Smooth muscle cell (in vitro differentiated cells): ENCODE results near the gene SLC12A3. TPM values are rescaled to one million over a fixed set of nuclear protein-coding genes. Genes with fewer than 3 reads are reported as not detected.

ENCODE experiments used
- DNase-seq: peaks from one replicate; lab custom pipeline; 2025; ENCODE audit not compliant: unreplicated experiment; lab: John Stamatoyannopoulos, UW
- H2AFZ ChIP-seq: fragments of 200-600 bp; sonication (generic); 2 replicates; pipeline ENCODE4 v1.6.0; 2016; ENCODE audit warnings: antibody characterized with exemption, low read depth, mild to moderate bottlenecking
- H3F3A ChIP-seq: fragments of 200-600 bp; sonication (generic); 2 replicates; pipeline ENCODE4 v1.6.0; 2017; ENCODE audit warnings: antibody characterized with exemption, low read depth
- H3K27ac ChIP-seq: fragments of 200-600 bp; sonication (generic); 2 replicates; pipeline ENCODE4 v1.5.1; 2016; ENCODE audit warnings: low read depth, mild to moderate bottlenecking
- H3K27me3 ChIP-seq: fragments of 200-600 bp; sonication (generic); 2 replicates; pipeline ENCODE4 v1.6.1; 2016; ENCODE audit warnings: low read depth, mild to moderate bottlenecking
- H3K36me3 ChIP-seq: fragments of 200-600 bp; sonication (generic); 2 replicates; pipeline ENCODE4 v1.5.1; 2016; ENCODE audit warnings: low read depth
- H3K4me1 ChIP-seq: fragments of 200-600 bp; sonication (generic); 2 replicates; pipeline ENCODE4 v1.5.1; 2016; ENCODE audit warnings: low read depth
- H3K4me2 ChIP-seq: fragments of 200-600 bp; sonication (generic); 2 replicates; pipeline ENCODE4 v1.6.0; 2016; ENCODE audit warnings: mild to moderate bottlenecking
- H3K4me3 ChIP-seq: fragments of 200-600 bp; sonication (generic); 2 replicates; pipeline ENCODE4 v1.5.1; 2016; ENCODE audit warnings: mild to moderate bottlenecking
- H3K79me2 ChIP-seq: fragments of 200-600 bp; sonication (generic); 2 replicates; pipeline ENCODE4 v1.6.0; 2016; ENCODE audit warnings: low read depth, mild to moderate bottlenecking
- H3K9ac ChIP-seq: fragments of 200-600 bp; sonication (generic); 2 replicates; pipeline ENCODE4 v1.6.0; 2016; ENCODE audit warnings: low read depth
- H3K9me3 ChIP-seq: fragments of 200-600 bp; sonication (generic); replicated peaks from 2 replicates; pipeline ENCODE4 v1.5.1; 2016; ENCODE audit warnings: low read depth
- H4K20me1 ChIP-seq: fragments of 200-600 bp; sonication (generic); 2 replicates; pipeline ENCODE4 v1.6.0; 2016; ENCODE audit warnings: low read depth
- CTCF ChIP-seq: fragments of 200-600 bp; sonication (generic); IDR thresholded peaks from 2 replicates; pipeline ENCODE4 v1.5.1; 2017; ENCODE audit warnings: borderline replicate concordance, mild to moderate bottlenecking, antibody characterized with exemption; ENCODE audit not compliant: insufficient read depth, poor library complexity, severe bottlenecking
- WGBS: methylation state at CpG from one replicate; pipeline ENCODE4 v1.1.7; 2016; ENCODE audit warnings: low lambda C conversion rate; 5-methylcytosine and 5-hydroxymethylcytosine counted together
- polyA plus RNA-seq: library from polyadenylated mRNA; unstranded; fragments of >200 nt; fragmentation: Nextera tagmentation; extraction: Ambion mirVana; gene quantifications from 2 replicates; pipeline ENCODE4 v1.2.1, GENCODE V29; 2016
- total RNA-seq: library from RNA; depleted of rRNA; stranded (reverse); fragments of >200 nt; gene quantifications from 2 replicates; pipeline ENCODE4 v1.2.3, GENCODE V29; 2014

Gene SLC12A3
- total and polyA plus RNA-seq, 2 experiments from 2014 or later, result not detected

GRCh38 chr16:56894331-56894917 lies 29.4 kb downstream of the SLC12A3 start:
- Histone ChIP-seq H3K27me3 (no peaks in the 10 kb centered on the region), H3K79me2 (no peaks in the 10 kb centered on the region), H3K4me1 (no peaks in the 10 kb centered on the region), H3F3A (no peaks in the 10 kb centered on the region), H3K9ac (no peak overlapping the region), H3K9me3 (no peaks in the 10 kb centered on the region), H3K4me3 (no peak overlapping the region), H3K36me3 (no peaks in the 10 kb centered on the region), H3K4me2 (no peak overlapping the region), H3K27ac (no peak overlapping the region), H4K20me1 (no peaks in the 10 kb centered on the region), H2AFZ (no peak overlapping the region)
- DNase-seq, result no peak
- 63% methylated on average over 12 of the region's 12 CpGs for WGBS
- TF ChIP-seq CTCF, result no peak

GRCh38 chr16:56895813-56896212 lies 30.8 kb downstream of the SLC12A3 start:
- no peaks in the 10 kb centered on the region for H3F3A ChIP-seq
- H3K27me3 ChIP-seq, result no peaks in the 10 kb centered on the region
- H3K9ac ChIP-seq, result no peak overlapping the region
- WGBS, result 93% methylated on average over 4 of the region's 4 CpGs
- no peak overlapping the region for H3K4me3 ChIP-seq
- no peak for TF ChIP-seq CTCF
- H4K20me1 ChIP-seq, result no peaks in the 10 kb centered on the region
- H3K4me1 ChIP-seq, result no peaks in the 10 kb centered on the region
- no peaks in the 10 kb centered on the region for H3K9me3 ChIP-seq
- no peak for DNase-seq
- no peak overlapping the region for H3K4me2 ChIP-seq
- no peak overlapping the region for H2AFZ ChIP-seq
- H3K79me2 ChIP-seq, result no peaks in the 10 kb centered on the region
- no peak overlapping the region for H3K27ac ChIP-seq
- H3K36me3 ChIP-seq, result no peaks in the 10 kb centered on the region

- Histone ChIP-seq H3K9me3 (no peaks in the 10 kb centered on the region), H3K4me3 (no peak overlapping the region), H3K4me2 (no peak overlapping the region), H3K4me1 (no peaks in the 10 kb centered on the region), H3K36me3 (no peaks in the 10 kb centered on the region), H3K79me2 (no peaks in the 10 kb centered on the region), H3F3A (no peaks in the 10 kb centered on the region), H3K9ac (no peak overlapping the region), H4K20me1 (no peaks in the 10 kb centered on the region), H2AFZ (no peak overlapping the region), H3K27me3 (no peaks in the 10 kb centered on the region), H3K27ac (no peak overlapping the region)
- TF ChIP-seq CTCF, result no peak
- no peak for DNase-seq
- WGBS, result 97% methylated on average over 3 of the region's 3 CpGs
Observed at GRCh38 chr16:56896244-56896643, 31.2 kb downstream of the SLC12A3 start.
